HepG2 (cell line): ENCODE data around the gene ANKRD44.

ENCODE experiments used
- CBFB ChIP-seq: sonication (generic); formaldehyde crosslinking; IDR thresholded peaks from 2 replicates; pipeline ENCODE4 v1.4.0; 2020; ENCODE audit warnings: missing genetic modification reagents
- TAF1 ChIP-seq: sonication (generic); formaldehyde crosslinking; IDR thresholded peaks from 2 replicates; pipeline ENCODE4 v1.4.0; 2020; ENCODE audit warnings: missing genetic modification reagents
- TF ChIP-seq, protein P1 (sequence below): sonication (generic); formaldehyde crosslinking; IDR thresholded peaks from 2 replicates; pipeline ENCODE4 v1.5.0; 2020; ENCODE audit warnings: mild to moderate bottlenecking, missing genetic modification reagents, moderate library complexity

DNA sequence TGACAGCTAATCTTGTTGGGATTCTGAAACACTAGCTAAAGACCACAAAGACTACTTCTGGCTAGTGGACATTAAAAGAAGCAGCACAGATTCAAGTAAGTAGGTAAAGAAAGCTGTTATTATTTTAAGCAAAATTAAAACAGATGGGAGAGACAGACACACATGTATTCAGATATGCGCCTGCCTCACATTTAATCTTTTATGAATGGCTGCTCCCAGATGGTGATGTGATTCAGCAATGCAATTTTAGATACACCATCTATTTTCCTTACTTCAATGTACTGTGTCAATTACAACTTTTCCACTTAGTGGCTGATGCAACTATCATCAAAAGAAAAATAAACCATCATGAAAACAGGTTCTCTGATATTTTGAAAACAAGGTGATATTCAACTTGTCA is 251.1 kb downstream of the ANKRD44 start:
- TF ChIP-seq CBFB (CRISPR knock-in tag) (no peak), TAF1 (CRISPR knock-in tag) (no peak)
- TF ChIP-seq, protein P1, sequence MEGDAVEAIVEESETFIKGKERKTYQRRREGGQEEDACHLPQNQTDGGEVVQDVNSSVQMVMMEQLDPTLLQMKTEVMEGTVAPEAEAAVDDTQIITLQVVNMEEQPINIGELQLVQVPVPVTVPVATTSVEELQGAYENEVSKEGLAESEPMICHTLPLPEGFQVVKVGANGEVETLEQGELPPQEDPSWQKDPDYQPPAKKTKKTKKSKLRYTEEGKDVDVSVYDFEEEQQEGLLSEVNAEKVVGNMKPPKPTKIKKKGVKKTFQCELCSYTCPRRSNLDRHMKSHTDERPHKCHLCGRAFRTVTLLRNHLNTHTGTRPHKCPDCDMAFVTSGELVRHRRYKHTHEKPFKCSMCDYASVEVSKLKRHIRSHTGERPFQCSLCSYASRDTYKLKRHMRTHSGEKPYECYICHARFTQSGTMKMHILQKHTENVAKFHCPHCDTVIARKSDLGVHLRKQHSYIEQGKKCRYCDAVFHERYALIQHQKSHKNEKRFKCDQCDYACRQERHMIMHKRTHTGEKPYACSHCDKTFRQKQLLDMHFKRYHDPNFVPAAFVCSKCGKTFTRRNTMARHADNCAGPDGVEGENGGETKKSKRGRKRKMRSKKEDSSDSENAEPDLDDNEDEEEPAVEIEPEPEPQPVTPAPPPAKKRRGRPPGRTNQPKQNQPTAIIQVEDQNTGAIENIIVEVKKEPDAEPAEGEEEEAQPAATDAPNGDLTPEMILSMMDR (CRISPR knock-in tag) = no peak
